HTERT RPE-1 (cell line): ENCODE results near the gene RGCC.
"Not testable (repeated sequence)": the region's sequence is repeated elsewhere in the genome, so short reads cannot be mapped to it uniquely, and the experiment has no call there.

ENCODE experiments used
- in situ Hi-C: fragments of 300-500 bp; cut with MboI; formaldehyde crosslinking; loops from 4 replicates; pipeline ENCODE4 v1.14.3; 2020; ENCODE audit warnings: low sequenced_read_pairs

RGCC gene

GRCh38 chr13:41456768-41457588 is at the start of gene RGCC:
Gene RGCC, plus strand, starts transcription at chr13:41457550. Its CDS starts 158 bp downstream, at chr13:41457708.
- in situ Hi-C loops, result no loop called here

GRCh38 chr13:41408121-41408520 is 49.2 kb upstream of the RGCC start:
- in situ Hi-C loops, result no loop called here

GRCh38 chr13:41408746-41409145 is 48.6 kb upstream of the RGCC start:
- in situ Hi-C loops, result no loop called here

GRCh38 chr13:41409611-41410010 is 47.7 kb upstream of the RGCC start:
- in situ Hi-C loops, result no loop called here

- in situ Hi-C loops, result no loop called here
These were observed 46.3 kb upstream of the RGCC start for GRCh38 chr13:41411060-41411459.

- in situ Hi-C loops, result no loop called here
These were observed 45.8 kb upstream of the RGCC start for GRCh38 chr13:41411522-41411921.

- in situ Hi-C loops, result no loop called here
These were observed 43.5 kb upstream of the RGCC start for GRCh38 chr13:41413872-41414271.

- in situ Hi-C loops, result no loop called here
These were observed 41.1 kb upstream of the RGCC start for GRCh38 chr13:41416276-41416675.

- in situ Hi-C loops, result no loop called here
These were observed 39.3 kb upstream of the RGCC start for GRCh38 chr13:41418027-41418426.

- in situ Hi-C loops, result no loop called here
These were observed 38.6 kb upstream of the RGCC start for GRCh38 chr13:41418731-41419130.

- in situ Hi-C loops, result no loop called here
These were observed 38.1 kb upstream of the RGCC start for GRCh38 chr13:41419206-41419605.

- in situ Hi-C loops, result no loop called here
These were observed 37.2 kb upstream of the RGCC start for GRCh38 chr13:41420146-41420545.

- in situ Hi-C loops, result not testable (repeated sequence)
These were observed 36.0 kb upstream of the RGCC start for GRCh38 chr13:41421330-41421729.

- in situ Hi-C loops, result not testable (repeated sequence)
These were observed 35.4 kb upstream of the RGCC start for GRCh38 chr13:41421983-41422382.

GRCh38 chr13:41423259-41423658 is 34.1 kb upstream of the RGCC start:
- in situ Hi-C loops, result not testable (repeated sequence)

GRCh38 chr13:41424675-41425074 is 32.7 kb upstream of the RGCC start:
- in situ Hi-C loops, result not testable (repeated sequence)

- in situ Hi-C loops, result no loop called here
These were observed 31.3 kb upstream of the RGCC start for GRCh38 chr13:41426047-41426446.

- in situ Hi-C loops, result no loop called here
These were observed 29.7 kb upstream of the RGCC start for GRCh38 chr13:41427666-41428065.

GRCh38 chr13:41428155-41428554 is 29.2 kb upstream of the RGCC start:
- in situ Hi-C loops, result no loop called here

- in situ Hi-C loops, result not testable (repeated sequence)
These were observed 23.3 kb upstream of the RGCC start for GRCh38 chr13:41434030-41434429.

GRCh38 chr13:41434831-41435520 is 22.4 kb upstream of the RGCC start:
- in situ Hi-C loops, result no loop called here

- in situ Hi-C loops, result no loop called here
These were observed 13.4 kb upstream of the RGCC start for GRCh38 chr13:41443969-41444368.
